Stimulated activated CD8-positive, alpha-beta memory T cell treated with anti-CD3 and anti-CD28 coated beads, Interleukin-7, amount 100 ng/mL, for 24 hours (primary cell): ENCODE results near the gene CYBA.

Source experiments
- DNase-seq: peaks from one replicate; pipeline ENCODE4 v3.0.0-alpha.2; 2020; ENCODE audit warnings: low read depth

The CYBA gene

GRCh38 chr16:88647178-88648070, 3.4 kb downstream of the CYBA start:
- DNase-seq, result no peak

- DNase-seq, result no peak
Measured at GRCh38 chr16:88646345-88647034, 4.4 kb downstream of the CYBA start.

- DNase-seq, result no peak
Measured at GRCh38 chr16:88645941-88646340, 4.9 kb downstream of the CYBA start.

- DNase-seq, result no peak
Measured at GRCh38 chr16:88645455-88645854, 5.4 kb downstream of the CYBA start.

- DNase-seq, result no peak
Measured at GRCh38 chr16:88643644-88643932, 7.3 kb downstream of the CYBA start.

- no peak for DNase-seq
Measured at GRCh38 chr16:88642881-88643643, 7.8 kb downstream of the CYBA start.

- no peak for DNase-seq
Measured at GRCh38 chr16:88640498-88641247, 10.2 kb downstream of the CYBA start.

GRCh38 chr16:88640039-88640495, 10.8 kb downstream of the CYBA start:
- no peak for DNase-seq

GRCh38 chr16:88639231-88640038, 11.4 kb downstream of the CYBA start:
- DNase-seq, result no peak

- no peak for DNase-seq
Measured at GRCh38 chr16:88638323-88639230, 12.3 kb downstream of the CYBA start, which contains the start of gene IL17C. Gene IL17C (plus strand): TSS chr16:88638572. CDS start chr16:88638642, 70 bp downstream.

GRCh38 chr16:88636488-88637265, 14.2 kb downstream of the CYBA start:
- DNase-seq, result no peak

GRCh38 chr16:88635671-88636319, 15.1 kb downstream of the CYBA start:
- DNase-seq, result no peak

- no peak for DNase-seq
Measured at GRCh38 chr16:88634994-88635670, 15.7 kb downstream of the CYBA start.

GRCh38 chr16:88634141-88634993, 16.5 kb downstream of the CYBA start:
- DNase-seq, result no peak

GRCh38 chr16:88633684-88634140, 17.1 kb downstream of the CYBA start:
- no peak for DNase-seq

- no peak for DNase-seq
Measured at GRCh38 chr16:88632587-88632930, 18.3 kb downstream of the CYBA start.
